ENCODE results near the gene SMG6.

The SMG6 gene

GRCh38 chr17:2060681-2061440 lies 242.7 kb downstream of the SMG6 start:
- H2AFZ ChIP-seq (ENCODE audit: low read depth, low read length): no peak overlapping the region
- no peaks in the 10 kb centered on the region for H3K27me3 ChIP-seq (ENCODE audit: low read depth, low read length)
- peaks cover 3% of the 10 kb centered on the region; the same call in 1 of the 2 replicates for H3K4me1 ChIP-seq (ENCODE audit: low read length)
- H3K4me2 ChIP-seq (ENCODE audit: low read length): no peak overlapping the region
- no peak overlapping the region for H3K27ac ChIP-seq (ENCODE audit: low read length)
- H4K20me1 ChIP-seq (ENCODE audit: insufficient read depth, low read length): peaks cover 8% of the 10 kb centered on the region; the same call in 1 of the 2 replicates
- no peak overlapping the region for H3K4me3 ChIP-seq (ENCODE audit: low read length)
- H3K9me3 ChIP-seq (ENCODE audit: insufficient read depth, low read length): no peaks in the 10 kb centered on the region
- H3K79me2 ChIP-seq (ENCODE audit: low read length): no peaks in the 10 kb centered on the region
- TF ChIP-seq CTCF (IDR thresholded peaks at IDR 0.05; ENCODE audit: low read depth, low read length) (no peak), EZH2phosphoT487 (IDR thresholded peaks at IDR 0.05; ENCODE audit: low read depth) (no peak)
- H3K36me3 ChIP-seq (replicated peaks; ENCODE audit: low read depth, low read length): no peaks in the 10 kb centered on the region
- no peak overlapping the region for H3K9ac ChIP-seq (ENCODE audit: low read length)

GRCh38 chr17:2060385-2060658 lies 243.3 kb downstream of the SMG6 start:
- no peak overlapping the region for H3K4me3 ChIP-seq (ENCODE audit: low read length)
- H2AFZ ChIP-seq (ENCODE audit: low read depth, low read length): no peak overlapping the region
- H3K9ac ChIP-seq (ENCODE audit: low read length): no peak overlapping the region
- no peaks in the 10 kb centered on the region for H3K9me3 ChIP-seq (ENCODE audit: insufficient read depth, low read length)
- no peak for TF ChIP-seq EZH2phosphoT487 (IDR thresholded peaks at IDR 0.05; ENCODE audit: low read depth)
- TF ChIP-seq CTCF (IDR thresholded peaks at IDR 0.05; ENCODE audit: low read depth, low read length): no peak
- no peak overlapping the region for H3K4me2 ChIP-seq (ENCODE audit: low read length)
- peaks cover 3% of the 10 kb centered on the region; the same call in 1 of the 2 replicates for H3K4me1 ChIP-seq (ENCODE audit: low read length)
- no peak overlapping the region for H3K27ac ChIP-seq (ENCODE audit: low read length)
- H3K36me3 ChIP-seq (replicated peaks; ENCODE audit: low read depth, low read length): no peaks in the 10 kb centered on the region
- peaks cover 6% of the 10 kb centered on the region; the same call in 1 of the 2 replicates for H4K20me1 ChIP-seq (ENCODE audit: insufficient read depth, low read length)
- no peaks in the 10 kb centered on the region for H3K79me2 ChIP-seq (ENCODE audit: low read length)
- H3K27me3 ChIP-seq (ENCODE audit: low read depth, low read length): no peaks in the 10 kb centered on the region

- H4K20me1 ChIP-seq (ENCODE audit: insufficient read depth, low read length): peaks cover 4% of the 10 kb centered on the region; the same call in 1 of the 2 replicates
- peaks cover 3% of the 10 kb centered on the region; the same call in 1 of the 2 replicates for H3K4me1 ChIP-seq (ENCODE audit: low read length)
- no peaks in the 10 kb centered on the region for H3K27me3 ChIP-seq (ENCODE audit: low read depth, low read length)
- no peaks in the 10 kb centered on the region for H3K79me2 ChIP-seq (ENCODE audit: low read length)
- H3K27ac ChIP-seq (ENCODE audit: low read length): no peak overlapping the region
- no peaks in the 10 kb centered on the region for H3K36me3 ChIP-seq (replicated peaks; ENCODE audit: low read depth, low read length)
- no peak overlapping the region for H3K4me3 ChIP-seq (ENCODE audit: low read length)
- no peak for TF ChIP-seq EZH2phosphoT487 (IDR thresholded peaks at IDR 0.05; ENCODE audit: low read depth)
- TF ChIP-seq CTCF (IDR thresholded peaks at IDR 0.05; ENCODE audit: low read depth, low read length): no peak
- H3K4me2 ChIP-seq (ENCODE audit: low read length): no peak overlapping the region
- H3K9me3 ChIP-seq (ENCODE audit: insufficient read depth, low read length): no peaks in the 10 kb centered on the region
- H3K9ac ChIP-seq (ENCODE audit: low read length): no peak overlapping the region
- no peak overlapping the region for H2AFZ ChIP-seq (ENCODE audit: low read depth, low read length)
Observed at GRCh38 chr17:2059547-2060384, 243.8 kb downstream of the SMG6 start.
